ENCODE measurements around the gene ZBED4. TPM values are rescaled to one million over a fixed set of nuclear protein-coding genes. Genes with fewer than 3 reads are reported as not detected.

The ZBED4 gene
- total RNA-seq, 1 donor from 2014 or later = 43.8 TPM

- Mint-ChIP-seq H3K4me1 (peaks cover 20% of the 10 kb centered on the region), H3K36me3 (ENCODE audit: low read depth) (peaks cover 3% of the 10 kb centered on the region), H3K27me3 (ENCODE audit: low read depth) (peaks cover 25% of the 10 kb centered on the region), H3K27ac (ENCODE audit: unreplicated experiment) (no peak overlapping the region), H3K9me3 (no peaks in the 10 kb centered on the region), H3K4me3 (peak overlapping the region; percentile 96)
- TF ChIP-seq, protein P1, sequence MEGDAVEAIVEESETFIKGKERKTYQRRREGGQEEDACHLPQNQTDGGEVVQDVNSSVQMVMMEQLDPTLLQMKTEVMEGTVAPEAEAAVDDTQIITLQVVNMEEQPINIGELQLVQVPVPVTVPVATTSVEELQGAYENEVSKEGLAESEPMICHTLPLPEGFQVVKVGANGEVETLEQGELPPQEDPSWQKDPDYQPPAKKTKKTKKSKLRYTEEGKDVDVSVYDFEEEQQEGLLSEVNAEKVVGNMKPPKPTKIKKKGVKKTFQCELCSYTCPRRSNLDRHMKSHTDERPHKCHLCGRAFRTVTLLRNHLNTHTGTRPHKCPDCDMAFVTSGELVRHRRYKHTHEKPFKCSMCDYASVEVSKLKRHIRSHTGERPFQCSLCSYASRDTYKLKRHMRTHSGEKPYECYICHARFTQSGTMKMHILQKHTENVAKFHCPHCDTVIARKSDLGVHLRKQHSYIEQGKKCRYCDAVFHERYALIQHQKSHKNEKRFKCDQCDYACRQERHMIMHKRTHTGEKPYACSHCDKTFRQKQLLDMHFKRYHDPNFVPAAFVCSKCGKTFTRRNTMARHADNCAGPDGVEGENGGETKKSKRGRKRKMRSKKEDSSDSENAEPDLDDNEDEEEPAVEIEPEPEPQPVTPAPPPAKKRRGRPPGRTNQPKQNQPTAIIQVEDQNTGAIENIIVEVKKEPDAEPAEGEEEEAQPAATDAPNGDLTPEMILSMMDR (conservative IDR thresholded peaks at IDR 0.05) = no peak
- no peak for DNase-seq (ENCODE audit: low read depth, low spot score)
Observed at GRCh38 chr22:49856343-49856742, 2.7 kb downstream of the ZBED4 start.

DNA sequence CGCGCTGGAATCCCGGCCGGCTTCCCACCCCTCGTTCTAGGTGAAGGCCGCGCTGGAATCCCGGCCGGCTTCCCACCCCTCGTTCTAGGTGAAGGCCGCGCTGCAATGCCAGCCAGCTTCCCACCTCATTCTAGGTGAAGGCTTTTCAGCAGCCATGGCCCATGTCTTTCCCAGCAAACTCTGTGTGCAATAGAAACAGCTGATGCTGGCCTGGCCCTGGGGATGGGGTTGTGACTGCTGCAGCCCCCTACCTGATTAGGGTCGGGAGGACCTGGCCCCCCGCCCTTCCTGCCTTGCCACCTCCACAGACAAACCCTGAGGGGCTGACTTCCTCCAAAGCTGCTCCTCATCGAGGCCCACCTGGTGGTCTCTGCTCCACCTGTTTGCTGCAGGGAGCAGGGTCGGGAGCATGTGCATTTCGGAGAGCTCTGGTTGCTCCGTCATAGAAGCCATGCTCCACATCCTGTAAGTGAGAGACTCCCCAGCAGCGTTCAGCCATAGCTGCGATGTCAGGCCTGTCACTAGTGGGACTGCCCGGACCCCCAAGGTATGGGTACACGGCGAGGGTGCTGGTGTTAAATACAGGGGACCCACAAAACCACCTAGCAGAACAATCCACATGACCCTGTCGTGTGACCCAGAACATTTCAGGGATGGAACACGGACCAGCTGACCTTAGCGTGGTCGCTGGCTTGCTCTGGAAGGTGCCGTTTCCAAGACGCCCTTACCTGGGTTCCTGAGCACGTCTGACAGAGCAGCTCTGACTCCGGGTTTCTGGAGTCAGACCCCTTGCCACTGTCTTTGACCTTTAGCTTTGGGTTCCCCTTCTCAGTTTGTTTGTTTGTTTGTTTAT, 3.3 kb downstream of the ZBED4 start:
- Mint-ChIP-seq H3K9me3 (no peaks in the 10 kb centered on the region), H3K4me1 (peaks cover 24% of the 10 kb centered on the region), H3K36me3 (ENCODE audit: low read depth) (peaks cover 3% of the 10 kb centered on the region), H3K27ac (ENCODE audit: unreplicated experiment) (no peak overlapping the region), H3K4me3 (peak overlapping the region; percentile 76), H3K27me3 (ENCODE audit: low read depth) (peaks cover 18% of the 10 kb centered on the region)
- TF ChIP-seq, protein P1 (conservative IDR thresholded peaks at IDR 0.05) = no peak
- no peak for DNase-seq (ENCODE audit: low read depth, low spot score)

DNA sequence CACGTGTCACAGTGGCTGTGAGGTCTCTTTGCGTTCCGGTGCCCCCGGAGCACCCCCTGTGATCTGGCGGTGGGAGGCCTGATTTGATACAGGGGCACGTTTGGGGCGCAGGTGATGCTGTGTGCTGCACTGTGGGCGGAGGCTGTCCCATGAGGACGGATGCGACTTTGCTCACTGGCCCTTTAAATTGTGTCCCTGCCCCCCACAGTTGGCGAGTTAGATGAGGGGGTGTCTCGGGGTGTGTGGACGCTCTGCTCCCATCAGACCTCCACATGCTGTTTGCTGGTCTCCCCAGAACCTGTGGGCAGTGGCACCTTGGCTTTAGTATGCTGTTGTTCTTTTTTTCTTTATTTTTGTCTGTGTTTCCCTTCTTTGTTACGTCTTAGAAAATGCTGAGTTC, 5.2 kb downstream of the ZBED4 start:
- Mint-ChIP-seq H3K27ac (ENCODE audit: unreplicated experiment) (no peak overlapping the region), H3K4me1 (peaks cover 27% of the 10 kb centered on the region), H3K36me3 (ENCODE audit: low read depth) (peaks cover 6% of the 10 kb centered on the region), H3K4me3 (peak overlapping the region; percentile 41), H3K9me3 (no peaks in the 10 kb centered on the region), H3K27me3 (ENCODE audit: low read depth) (peaks cover 8% of the 10 kb centered on the region)
- TF ChIP-seq, protein P1 (conservative IDR thresholded peaks at IDR 0.05) = no peak
- no peak for DNase-seq (ENCODE audit: low read depth, low spot score)

DNA sequence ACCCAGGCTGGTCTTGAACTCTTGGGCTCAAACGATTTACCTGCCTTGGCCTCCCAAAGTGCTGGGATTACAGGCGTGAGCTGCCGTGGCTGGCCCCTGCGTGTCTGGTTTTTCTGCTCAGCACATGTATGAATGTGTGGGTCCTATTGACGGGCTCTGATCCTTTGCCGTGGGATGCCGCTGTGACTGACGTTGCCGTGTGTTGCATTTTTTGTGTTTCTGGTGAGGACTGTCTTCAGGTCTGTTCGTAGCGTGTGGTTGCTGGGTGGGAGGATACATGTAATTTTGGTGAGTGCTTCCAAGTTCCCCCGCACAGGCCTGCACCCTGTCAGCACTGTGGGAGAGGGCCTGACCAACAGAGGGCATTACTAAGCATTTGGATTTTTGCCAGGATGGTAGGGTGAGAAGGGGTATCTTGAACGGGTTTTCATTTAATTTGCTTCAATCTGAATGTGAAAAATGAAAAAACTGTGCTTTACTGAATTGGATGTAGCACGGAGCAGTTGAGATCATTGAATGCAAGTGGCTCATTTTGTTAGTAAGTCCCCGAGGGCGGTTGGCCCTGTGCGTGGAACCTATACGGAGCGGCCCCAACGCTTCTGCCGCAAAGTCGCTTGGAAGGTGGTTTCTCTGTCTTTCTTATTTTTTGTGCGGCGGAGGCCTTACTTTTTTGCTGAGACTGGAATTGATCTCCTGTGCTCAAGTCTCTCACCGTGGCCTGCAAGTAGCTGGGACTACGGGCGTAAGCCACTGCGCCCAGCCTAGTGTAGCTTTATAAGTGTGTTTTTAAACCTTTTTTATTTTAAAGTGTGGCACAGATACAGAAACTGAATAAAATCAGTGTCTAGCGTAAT, 8.2 kb downstream of the ZBED4 start:
- peaks cover 12% of the 10 kb centered on the region for H3K9me3 Mint-ChIP-seq
- no peak for DNase-seq (ENCODE audit: low read depth, low spot score)

DNA sequence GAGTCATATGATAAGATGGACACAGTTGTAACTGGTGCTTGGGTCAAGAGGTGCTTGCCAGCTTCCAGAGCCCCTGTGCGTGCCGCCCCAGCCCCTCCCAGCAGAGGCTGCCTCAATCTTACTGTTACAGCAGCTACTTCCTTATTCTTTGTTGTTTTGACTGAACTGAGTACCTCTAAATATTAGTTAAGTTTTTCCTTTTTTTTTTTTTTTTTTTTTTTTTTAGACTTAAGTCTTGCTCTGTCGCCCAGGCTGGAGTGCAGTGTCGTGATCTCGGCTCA, 8.8 kb downstream of the ZBED4 start:
- TF ChIP-seq, protein P1 (conservative IDR thresholded peaks at IDR 0.05) = no peak
- H3K27ac Mint-ChIP-seq (ENCODE audit: unreplicated experiment) = no peak overlapping the region
- H3K4me3 Mint-ChIP-seq = no peak overlapping the region
- peaks cover 28% of the 10 kb centered on the region for H3K36me3 Mint-ChIP-seq (ENCODE audit: low read depth)
- no peaks in the 10 kb centered on the region for H3K27me3 Mint-ChIP-seq (ENCODE audit: low read depth)
- DNase-seq (ENCODE audit: low read depth, low spot score) = no peak
- peaks cover 18% of the 10 kb centered on the region for H3K9me3 Mint-ChIP-seq
- H3K4me1 Mint-ChIP-seq = peaks cover 12% of the 10 kb centered on the region

More for the DNA sequence above, 8.2 kb downstream of the ZBED4 start:
- peaks cover 22% of the 10 kb centered on the region for H3K36me3 Mint-ChIP-seq (ENCODE audit: low read depth)
- H3K4me1 Mint-ChIP-seq = peaks cover 12% of the 10 kb centered on the region
- TF ChIP-seq, protein P1 (conservative IDR thresholded peaks at IDR 0.05) = no peak
- no peak overlapping the region for H3K27ac Mint-ChIP-seq (ENCODE audit: unreplicated experiment)
- no peak overlapping the region for H3K4me3 Mint-ChIP-seq
- H3K27me3 Mint-ChIP-seq (ENCODE audit: low read depth) = no peaks in the 10 kb centered on the region

Data from neural crest cell (in vitro differentiated cells).